NCI-H774 (cell line): ENCODE data around the gene PTPN12.
A peak's percentile ranks its signal among the peaks of the same experiment; 100 is the strongest.
"Not testable (repeated sequence)": the region's sequence is repeated elsewhere in the genome, so short reads cannot be mapped to it uniquely, and the experiment has no call there.

Experiments
- DNase-seq: peaks from one replicate; lab custom pipeline; 2025; lab: John Stamatoyannopoulos, UW

Gene PTPN12

DNA sequence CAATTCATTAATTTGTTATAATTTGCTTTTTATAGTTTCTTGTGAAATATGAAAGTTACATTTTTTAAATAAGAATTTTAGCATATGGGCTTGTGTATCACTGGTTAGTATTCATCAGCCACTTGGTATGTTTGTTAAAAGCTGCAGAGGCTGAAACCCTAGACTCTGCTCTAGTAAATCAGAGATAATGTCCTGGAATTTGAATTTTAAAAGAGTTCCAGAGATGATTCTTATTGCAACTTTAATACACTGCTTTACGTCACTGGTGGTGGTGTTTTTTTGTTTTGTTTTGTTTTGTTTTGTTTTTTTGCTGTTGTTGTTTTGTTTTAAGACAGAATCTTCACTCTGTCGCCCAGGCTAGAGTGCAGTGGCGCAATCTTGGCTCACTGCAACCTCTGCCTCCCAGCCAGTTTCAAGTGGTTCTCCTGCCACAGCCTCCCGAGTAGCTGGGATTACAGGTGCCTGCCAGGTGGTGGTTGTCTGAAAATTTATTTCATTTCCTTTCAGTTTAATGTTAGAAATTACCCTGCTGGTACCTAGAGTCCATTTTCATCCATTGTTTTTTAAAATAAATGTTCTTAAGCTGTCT, 43.8 kb downstream of the PTPN12 start:
- no peak for DNase-seq

DNA sequence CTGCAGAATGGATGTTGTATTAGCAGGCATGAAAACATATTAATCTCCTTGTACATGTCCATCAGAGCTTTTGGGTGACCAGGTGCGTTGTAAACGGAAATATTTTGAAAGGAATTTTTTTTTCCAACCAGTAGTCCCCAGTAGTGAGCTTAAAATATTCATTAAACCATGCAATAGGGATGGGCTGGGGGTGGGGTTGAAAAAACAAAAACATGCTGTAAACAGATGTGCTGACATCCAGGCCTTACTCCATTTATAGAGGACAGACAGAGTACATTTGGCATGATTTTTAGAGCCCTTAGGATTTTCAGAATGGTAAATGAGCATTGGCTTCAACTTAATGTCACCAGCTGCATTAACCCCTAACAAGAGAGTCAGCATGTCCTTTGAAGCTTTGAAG, 50.2 kb downstream of the PTPN12 start:
- no peak for DNase-seq

DNA sequence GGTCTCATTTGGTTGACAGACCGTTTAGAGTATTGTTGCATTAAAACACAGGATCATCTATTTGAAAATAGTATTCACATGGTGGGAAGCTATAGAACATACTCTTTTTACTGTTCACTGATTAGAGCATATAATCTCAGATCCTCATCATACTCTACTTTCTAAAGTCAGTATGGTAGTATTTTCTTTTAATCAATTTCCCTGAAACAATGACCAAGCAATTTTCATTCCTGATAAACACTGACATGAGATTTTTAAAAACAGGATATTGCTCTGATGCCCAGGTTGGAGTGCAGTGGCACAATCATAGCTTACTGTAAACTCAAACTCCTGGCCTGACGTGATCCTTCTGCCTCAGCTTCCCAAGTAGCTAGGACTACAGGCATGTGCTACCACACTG, 63.9 kb downstream of the PTPN12 start:
- DNase-seq: no peak

DNA sequence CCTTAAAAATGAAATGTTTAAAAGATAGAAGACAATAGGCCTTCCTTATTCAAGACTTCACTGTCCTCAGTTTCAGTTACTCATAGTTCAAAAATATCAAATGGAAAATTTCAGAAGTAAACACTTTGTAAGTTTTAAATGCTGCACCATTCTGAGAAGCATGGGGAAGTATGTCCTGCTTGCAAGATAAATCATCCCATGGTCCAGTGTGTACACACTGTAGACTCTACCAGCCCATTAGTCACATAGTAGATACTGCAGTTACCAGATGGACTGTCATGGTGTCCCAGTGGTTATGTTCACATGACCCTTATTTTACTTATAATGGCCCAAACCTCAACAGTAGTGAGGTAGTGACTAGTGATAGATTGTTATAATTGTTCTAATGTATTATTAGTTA, 69.5 kb downstream of the PTPN12 start:
- no peak for DNase-seq

DNA sequence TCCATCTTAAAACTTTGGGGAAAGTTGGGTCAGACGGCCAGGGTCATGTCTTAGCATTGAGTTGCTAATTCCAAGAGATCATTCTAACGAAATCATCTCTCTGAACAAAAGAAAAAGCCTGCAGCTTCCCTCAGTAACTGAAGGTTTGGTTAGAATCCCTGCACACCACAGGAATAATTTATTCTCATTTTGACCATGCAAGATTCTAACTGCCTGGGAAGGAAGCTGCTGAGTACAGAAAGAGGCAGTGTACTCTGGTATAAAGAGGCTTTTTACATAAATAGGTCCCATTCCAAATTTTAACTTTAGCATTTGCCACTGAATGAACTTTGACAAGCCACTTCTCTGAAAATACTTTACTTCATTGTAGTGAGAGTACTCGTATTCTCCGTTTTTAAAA, 82.2 kb downstream of the PTPN12 start:
- no peak for DNase-seq

DNA sequence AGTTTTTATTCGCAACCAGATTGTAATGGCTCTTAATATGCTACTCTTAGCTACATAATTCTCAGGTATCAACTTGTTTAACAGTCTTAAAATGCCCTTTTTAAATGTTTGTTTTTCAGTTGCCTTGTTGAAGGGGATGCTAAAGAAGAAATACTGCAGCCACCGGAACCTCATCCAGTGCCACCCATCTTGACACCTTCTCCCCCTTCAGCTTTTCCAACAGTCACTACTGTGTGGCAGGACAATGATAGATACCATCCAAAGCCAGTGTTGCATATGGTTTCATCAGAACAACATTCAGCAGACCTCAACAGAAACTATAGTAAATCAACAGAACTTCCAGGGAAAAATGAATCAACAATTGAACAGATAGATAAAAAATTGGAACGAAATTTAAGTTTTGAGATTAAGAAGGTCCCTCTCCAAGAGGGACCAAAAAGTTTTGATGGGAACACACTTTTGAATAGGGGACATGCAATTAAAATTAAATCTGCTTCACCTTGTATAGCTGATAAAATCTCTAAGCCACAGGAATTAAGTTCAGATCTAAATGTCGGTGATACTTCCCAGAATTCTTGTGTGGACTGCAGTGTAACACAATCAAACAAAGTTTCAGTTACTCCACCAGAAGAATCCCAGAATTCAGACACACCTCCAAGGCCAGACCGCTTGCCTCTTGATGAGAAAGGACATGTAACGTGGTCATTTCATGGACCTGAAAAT, 89.7 kb downstream of the PTPN12 start:
- DNase-seq: no peak

DNA sequence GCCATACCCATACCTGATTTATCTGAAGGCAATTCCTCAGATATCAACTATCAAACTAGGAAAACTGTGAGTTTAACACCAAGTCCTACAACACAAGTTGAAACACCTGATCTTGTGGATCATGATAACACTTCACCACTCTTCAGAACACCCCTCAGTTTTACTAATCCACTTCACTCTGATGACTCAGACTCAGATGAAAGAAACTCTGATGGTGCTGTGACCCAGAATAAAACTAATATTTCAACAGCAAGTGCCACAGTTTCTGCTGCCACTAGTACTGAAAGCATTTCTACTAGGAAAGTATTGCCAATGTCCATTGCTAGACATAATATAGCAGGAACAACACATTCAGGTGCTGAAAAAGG, 90.2 kb downstream of the PTPN12 start:
- DNase-seq: no peak

DNA sequence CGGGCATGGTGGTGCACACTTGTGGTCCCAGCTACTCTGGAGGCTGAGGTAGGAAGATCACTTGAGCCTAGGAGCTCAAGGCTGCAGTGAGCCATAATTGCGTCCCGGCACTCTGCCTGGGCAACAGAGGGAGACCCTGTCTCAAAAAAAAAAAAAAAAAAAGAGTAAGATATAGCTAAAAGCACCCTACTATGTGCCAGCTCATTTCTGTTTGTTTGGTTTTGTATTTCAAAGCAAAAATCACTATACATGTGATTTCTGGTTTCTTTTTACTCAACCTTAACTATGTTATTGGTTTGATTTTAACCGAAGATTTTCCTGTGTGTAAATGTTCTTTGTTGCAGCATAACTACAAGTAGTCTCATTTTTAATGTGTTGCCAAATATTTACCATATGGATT, 92.7 kb downstream of the PTPN12 start:
- DNase-seq: no peak

DNA sequence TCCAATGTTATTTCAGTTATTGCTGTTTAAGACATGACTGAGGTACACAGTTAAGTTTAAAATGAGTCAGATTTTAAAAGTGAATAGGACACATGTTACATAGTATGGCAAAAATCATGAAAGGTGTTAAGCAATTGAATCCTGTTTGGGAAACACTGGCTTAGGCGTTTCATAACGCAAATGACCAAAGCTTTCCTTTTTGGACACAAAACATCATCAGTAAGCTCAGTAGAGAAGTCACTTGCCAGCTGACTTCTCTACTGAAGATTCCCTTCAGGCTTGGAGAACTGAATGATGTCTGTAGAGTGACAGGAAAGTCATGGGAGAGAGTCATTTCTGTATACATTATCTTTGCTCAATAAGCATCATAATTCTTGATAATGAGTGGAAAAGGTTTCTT, 94.7 kb downstream of the PTPN12 start:
- DNase-seq: no peak

DNA sequence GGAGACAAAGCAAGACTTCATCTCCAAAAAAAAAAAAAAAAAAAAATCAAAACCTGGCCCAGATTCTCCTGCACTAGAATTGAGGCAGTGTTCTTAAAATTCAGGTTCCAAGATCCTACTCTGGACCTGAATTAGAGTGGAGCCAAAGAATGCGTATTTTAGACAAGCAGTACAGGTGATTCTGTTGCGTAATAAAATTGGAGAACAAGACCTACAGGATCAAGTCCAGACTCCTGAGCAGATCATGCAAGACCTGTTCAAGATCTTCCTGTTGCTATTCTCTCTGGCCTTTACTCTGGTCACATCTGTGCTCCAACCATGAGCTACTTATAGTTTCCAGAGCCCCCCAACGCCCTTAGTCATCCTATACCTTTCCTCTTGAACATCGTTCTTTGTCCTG, 107.7 kb downstream of the PTPN12 start:
- DNase-seq: no peak

DNA sequence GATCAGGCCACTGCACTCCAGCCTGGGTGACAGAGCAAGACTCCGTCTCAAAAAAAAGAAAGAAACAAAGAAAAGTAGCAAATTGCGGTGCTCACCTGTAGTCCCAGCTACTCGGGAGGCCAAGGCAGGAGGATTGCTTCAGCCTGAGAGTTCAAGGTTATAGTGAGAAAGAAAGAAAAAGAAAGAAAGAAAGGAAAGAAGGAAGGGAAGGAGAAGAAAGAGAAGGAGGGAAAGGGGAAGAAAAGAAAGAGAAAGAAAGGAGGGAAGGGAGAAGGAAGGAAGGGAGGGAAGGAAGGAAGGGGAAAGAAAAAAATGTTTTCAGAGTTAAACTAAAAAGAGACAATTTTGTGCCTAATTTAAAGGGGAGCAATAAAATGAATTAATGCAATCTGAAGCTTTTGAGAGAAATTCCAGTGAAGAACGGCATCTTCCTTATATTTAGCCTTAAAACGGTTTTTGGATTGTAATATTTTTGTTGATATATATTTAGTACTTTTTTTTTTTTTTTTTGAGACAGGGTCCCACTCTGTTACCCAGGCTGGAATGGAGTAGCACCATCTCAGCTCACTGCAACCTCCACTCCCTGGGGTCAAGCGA, 111.7 kb downstream of the PTPN12 start:
- no peak for DNase-seq

DNA sequence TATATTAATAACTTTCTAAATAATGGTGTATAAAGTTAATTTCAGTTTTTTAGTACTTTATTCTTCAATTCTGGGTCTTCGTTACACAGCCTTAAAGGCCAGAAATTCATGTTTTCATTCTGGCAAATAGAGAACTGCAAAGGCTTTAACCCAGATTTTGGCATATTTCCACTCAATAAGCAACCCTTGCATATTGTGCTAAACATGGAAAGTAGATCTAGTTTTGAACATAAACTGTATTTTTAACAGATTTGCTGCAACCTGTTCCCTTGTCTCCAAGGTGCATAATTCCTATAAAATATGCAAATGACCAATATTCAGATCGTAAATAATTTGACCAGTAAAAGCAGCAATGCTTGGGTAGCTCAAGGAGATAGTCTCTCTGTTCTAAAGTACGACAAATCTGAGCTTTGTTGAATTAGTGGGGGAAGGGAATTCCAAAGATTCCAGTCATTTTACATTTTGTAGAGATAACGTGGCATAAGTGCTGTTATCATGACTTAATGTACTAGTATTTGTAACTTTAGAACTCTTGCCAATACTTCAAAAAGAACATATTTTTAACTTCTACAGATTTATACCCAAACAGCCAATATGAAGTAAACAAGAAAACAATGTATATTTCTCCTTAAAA, 112.7 kb downstream of the PTPN12 start:
- DNase-seq: no peak

DNA sequence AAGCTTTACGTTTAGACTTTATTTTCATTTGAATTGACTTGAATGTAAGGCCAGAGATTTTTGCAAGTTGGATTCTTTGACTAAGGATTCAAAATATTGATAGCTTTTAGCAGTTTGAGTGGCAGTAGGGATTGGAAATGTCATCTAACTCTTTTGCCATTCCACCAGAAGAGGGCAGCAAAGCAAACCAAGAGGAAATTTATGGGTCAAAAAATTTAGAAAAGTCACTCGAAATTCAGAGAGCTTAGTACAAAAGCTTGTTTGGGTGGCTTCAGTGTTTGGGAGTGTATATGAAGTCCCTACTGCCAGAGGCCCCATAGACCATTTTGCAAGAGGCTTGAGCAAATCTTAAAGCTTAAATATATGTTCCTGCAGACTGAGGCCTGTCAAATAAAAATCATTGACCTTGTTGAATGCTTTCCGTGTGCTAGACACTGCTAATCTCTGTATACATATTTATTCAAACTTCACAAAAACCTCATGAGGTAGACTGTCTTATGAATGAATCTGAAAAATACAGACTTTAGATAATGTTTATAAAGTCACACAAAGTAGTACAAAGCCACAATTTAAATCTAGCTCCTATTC, 114.6 kb downstream of the PTPN12 start:
- DNase-seq: no peak

DNA sequence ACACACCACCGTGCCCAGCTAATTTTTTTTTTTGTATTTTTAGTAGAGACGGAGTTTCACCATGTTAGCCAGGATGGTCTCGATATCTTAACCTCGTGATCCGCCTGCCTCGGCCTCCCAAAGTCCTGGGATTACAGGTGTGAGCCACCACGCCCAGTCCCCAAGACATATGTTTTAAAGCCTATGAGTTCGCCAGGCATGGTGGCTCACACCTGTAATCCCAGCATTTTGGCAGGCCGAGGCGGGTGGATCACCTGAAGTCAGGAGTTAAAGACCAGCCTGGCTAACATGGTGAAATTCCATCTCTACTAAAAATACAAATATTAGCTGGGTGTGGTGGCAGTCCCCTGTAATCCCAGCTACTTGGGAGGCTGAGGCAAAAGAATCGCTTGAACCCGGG, 115.7 kb downstream of the PTPN12 start:
- not testable (repeated sequence) for DNase-seq

DNA sequence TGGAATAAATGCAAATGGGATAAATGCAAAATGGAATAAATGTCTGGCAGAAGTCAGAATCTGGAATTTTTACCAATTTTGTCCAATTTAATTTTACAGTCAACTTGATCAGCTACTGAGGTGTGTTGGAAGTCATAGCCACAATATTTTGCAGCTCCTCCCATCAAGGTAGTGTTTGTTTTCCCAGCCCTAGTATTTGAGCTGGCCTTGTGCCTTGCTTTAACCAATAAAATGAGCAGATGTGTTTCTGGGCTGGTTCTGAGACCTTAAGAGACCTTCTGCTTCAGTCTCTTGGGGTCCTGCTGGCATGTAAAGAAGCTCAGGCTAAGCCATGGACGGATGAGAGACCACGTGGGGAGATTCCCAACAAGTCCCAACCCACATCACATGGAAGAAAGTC, 116.5 kb downstream of the PTPN12 start:
- no peak for DNase-seq

DNA sequence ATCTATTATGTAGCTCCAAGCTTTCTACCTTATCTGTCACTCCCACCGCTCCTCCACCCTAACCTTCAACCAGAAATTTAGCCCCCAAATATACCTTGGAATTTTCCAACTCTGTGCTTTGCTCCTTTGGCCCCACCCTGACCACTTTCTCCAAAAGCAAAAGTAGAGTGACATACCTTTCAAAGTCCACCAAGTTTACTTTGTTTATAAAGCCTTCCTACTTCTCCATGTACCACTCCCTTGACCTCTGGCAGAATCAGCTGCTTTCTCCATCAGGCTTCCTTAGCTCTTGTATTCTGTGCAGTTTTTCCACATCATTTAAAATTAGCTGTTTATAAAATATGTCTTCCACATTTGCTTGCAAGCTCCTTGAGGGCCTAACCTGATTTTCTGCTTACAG, 118.3 kb downstream of the PTPN12 start:
- no peak for DNase-seq

DNA sequence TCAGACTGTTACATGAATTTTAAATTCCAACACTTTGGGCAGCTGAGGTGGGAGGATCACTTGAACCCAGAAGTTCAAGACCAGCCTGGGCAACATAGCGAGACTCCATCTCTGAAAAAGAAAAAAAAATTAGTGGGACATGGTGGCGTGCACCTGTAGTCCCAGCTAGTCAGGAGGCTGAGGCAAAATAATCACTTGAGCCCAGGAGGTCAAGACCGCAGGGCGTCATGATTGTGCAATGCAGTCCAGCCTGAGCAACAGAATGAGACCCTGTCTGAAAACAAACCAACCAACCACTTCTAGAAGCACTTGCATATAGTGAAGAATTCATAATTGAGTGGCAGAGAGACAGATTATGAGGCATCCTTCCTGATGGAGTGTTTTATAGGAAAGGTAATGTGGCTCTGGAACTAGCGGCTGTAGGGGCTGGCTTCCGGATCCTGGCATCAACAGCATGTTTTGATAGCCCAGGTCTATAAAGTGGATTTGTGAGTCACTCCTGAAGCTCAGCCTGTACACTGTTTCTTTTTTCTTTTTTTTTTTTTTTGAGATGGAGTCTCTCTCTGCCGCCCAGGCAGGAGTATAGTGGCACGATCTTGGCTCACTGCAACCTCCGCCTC, 118.9 kb downstream of the PTPN12 start:
- DNase-seq: no peak

DNA sequence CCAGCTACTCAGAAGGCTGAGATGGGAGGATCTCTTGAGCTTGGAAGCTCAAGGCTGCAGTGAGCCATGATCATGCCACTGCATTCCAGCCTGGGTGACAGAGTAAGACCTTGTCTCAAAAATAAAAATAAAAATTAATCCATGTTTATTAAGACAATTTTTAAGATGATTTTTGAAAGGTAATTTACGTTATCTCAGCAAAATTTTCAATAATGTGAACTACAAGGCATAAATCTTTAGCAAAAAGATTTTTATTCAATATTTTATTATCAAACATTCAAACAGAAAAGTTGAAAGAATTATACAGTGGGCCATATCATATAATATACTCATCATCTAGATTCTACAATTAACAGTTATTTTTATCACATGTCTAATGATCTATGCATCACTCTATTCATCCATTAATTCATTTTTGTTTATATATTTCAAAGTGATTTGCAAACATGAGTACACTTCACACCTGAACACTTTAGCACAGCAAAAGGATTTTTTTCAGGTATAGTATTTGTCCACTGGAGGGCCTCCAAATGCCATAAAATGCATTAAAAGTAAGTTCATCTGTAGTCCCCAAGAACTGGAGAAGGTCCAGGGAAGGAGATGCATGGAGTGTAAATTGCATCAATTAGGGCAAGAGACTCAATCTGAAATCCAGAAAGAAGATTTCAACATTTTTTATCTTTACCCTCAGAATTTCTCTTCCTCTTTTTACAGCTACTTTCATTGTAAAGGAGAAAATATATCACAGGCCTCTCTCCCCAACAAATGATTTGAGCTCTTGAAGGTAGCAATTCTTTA, 120.5 kb downstream of the PTPN12 start:
- DNase-seq: peak; percentile 63

DNA sequence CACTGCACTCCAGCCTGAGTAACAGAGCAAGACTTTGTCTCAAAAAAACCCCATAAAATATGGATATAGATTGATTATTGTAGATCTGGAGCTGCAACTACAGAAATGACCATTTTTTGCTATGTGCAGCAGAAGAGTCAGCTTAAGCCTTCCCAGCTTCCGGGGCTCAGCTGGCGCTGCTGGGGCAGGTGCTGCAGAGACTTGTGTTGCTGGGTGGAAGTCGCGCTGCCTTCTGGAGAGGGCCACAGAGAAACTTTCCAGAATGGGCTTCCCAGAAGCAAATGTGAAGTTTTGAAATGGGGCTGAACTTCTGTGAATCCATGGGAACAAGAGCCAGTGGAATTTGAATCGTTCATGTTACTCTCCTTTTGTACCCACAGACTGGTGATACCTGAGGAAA, 121.8 kb downstream of the PTPN12 start:
- no peak for DNase-seq

DNA sequence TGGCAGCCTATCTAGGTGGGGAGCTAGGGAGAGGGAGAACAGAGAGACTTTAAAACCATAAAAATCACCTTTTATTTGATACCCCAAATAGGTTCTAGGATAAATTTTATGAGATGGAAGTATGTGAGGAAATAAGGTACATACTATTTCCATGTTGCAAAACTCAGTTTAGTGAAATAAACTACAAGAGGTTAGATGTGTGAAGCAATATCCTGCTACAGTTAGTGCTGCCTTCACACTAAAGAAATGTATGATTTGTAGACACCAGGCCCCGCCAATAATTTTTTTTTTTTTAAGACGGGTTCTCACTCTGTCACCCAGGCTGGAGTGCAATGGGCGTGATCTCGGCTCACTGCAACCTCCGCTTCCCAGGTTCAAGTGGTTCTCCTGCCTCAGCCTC, 124.7 kb downstream of the PTPN12 start:
- no peak for DNase-seq

DNA sequence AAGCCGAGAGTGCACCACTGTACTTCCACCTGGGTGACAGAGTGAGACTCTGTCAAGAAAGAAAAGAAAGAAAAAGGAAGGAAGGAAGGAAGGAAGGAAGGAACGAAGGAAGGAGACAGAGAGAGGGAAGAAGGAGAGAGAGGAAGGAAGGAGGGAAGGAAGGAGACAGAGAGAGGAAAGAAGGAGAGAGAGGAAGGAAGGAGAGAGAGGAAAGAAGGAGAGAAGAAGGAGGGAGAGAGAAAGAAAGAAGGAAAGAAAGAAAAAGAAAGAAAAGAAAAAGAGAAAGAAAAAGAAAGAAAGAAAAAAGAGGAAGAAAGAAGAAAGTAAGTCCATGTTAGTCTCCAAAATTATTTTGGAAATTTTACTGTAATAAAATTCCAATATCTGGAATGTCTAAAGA, 125.8 kb downstream of the PTPN12 start:
- no peak for DNase-seq

DNA sequence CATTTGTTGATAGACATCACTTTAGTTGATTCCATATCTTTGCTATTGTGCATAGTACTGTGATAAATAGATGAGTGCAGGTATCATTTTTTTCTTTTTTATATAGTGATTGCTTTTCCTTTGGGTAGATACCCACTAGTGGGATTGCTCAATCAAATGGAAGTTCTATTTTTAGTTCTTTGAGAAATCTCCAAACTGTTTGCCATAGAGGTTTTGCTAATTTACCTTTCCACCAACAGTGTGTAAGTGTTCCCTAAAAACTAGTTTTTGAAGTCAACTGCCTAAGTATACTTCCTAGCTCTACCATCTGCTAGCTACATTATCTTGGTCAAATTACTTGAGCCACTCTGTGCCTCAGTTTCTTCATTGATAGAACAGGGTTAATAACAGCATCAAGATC, 127.6 kb downstream of the PTPN12 start:
- DNase-seq: no peak
